ENCODE measurements around the gene MTCH1. TPM values are rescaled to one million over a fixed set of nuclear protein-coding genes. Genes with fewer than 3 reads are reported as not detected.
A peak's percentile ranks its signal among the peaks of the same experiment; 100 is the strongest.

MTCH1 gene
- total RNA-seq, 1 donor from 2014 or later, result 144 TPM

DNA sequence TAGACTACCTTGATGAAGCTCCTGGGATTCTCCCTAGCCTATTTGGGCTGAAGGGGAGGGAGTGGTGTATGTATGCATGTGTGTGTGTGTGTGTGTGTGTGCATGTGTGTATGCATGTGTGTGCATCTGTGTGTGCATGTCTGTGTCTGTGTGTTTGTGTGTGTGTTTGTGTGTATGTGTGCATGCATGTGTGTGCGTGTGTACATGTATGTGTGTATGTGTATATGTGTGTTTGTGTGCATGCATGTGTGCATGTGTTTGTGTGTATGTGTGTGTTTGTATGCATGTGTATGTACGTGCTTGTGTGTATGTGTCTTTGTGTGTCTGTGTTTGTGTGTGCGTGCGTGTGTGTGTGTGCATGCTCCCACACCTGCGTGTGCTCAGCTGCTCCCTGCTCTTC is 34.8 kb upstream of the MTCH1 start:
- H3K27me3 ChIP-seq, result no peaks in the 10 kb centered on the region
- H3K4me1 Mint-ChIP-seq, result peaks cover 40% of the 10 kb centered on the region
- no peak overlapping the region for H3K4me3 Mint-ChIP-seq
- TF ChIP-seq EZH2 (IDR thresholded peaks at IDR 0.05) (no peak), EZH2phosphoT487 (IDR thresholded peaks at IDR 0.05) (no peak)
- TF ChIP-seq, protein P1, sequence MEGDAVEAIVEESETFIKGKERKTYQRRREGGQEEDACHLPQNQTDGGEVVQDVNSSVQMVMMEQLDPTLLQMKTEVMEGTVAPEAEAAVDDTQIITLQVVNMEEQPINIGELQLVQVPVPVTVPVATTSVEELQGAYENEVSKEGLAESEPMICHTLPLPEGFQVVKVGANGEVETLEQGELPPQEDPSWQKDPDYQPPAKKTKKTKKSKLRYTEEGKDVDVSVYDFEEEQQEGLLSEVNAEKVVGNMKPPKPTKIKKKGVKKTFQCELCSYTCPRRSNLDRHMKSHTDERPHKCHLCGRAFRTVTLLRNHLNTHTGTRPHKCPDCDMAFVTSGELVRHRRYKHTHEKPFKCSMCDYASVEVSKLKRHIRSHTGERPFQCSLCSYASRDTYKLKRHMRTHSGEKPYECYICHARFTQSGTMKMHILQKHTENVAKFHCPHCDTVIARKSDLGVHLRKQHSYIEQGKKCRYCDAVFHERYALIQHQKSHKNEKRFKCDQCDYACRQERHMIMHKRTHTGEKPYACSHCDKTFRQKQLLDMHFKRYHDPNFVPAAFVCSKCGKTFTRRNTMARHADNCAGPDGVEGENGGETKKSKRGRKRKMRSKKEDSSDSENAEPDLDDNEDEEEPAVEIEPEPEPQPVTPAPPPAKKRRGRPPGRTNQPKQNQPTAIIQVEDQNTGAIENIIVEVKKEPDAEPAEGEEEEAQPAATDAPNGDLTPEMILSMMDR (IDR thresholded peaks at IDR 0.05), result no peak
- no peak overlapping the region for H3K4me3 ChIP-seq
- H3K9me3 Mint-ChIP-seq, result no peaks in the 10 kb centered on the region
- H3K79me2 ChIP-seq (ENCODE audit: low read depth), result no peaks in the 10 kb centered on the region
- DNase-seq (ENCODE audit: low spot score), result no peak
- no peak overlapping the region for H3K4me2 ChIP-seq
- H3K9me3 ChIP-seq (ENCODE audit: low read depth), result no peaks in the 10 kb centered on the region
- no peak overlapping the region for H2AFZ ChIP-seq (replicated peaks)
- H3K36me3 Mint-ChIP-seq, result no peaks in the 10 kb centered on the region
- H3K4me1 ChIP-seq, result peaks cover 7% of the 10 kb centered on the region
- H3F3A ChIP-seq (ENCODE audit: low read depth), result peaks cover 8% of the 10 kb centered on the region
- no peak overlapping the region for H3K9ac ChIP-seq
- H3K27ac ChIP-seq, result no peak overlapping the region
- H3K36me3 ChIP-seq, result no peaks in the 10 kb centered on the region
- peaks cover 9% of the 10 kb centered on the region for H3K27me3 Mint-ChIP-seq (ENCODE audit: insufficient read depth, low read depth)
- H4K20me1 ChIP-seq (ENCODE audit: low read depth), result no peaks in the 10 kb centered on the region
- H3K27ac Mint-ChIP-seq, result no peak overlapping the region

DNA sequence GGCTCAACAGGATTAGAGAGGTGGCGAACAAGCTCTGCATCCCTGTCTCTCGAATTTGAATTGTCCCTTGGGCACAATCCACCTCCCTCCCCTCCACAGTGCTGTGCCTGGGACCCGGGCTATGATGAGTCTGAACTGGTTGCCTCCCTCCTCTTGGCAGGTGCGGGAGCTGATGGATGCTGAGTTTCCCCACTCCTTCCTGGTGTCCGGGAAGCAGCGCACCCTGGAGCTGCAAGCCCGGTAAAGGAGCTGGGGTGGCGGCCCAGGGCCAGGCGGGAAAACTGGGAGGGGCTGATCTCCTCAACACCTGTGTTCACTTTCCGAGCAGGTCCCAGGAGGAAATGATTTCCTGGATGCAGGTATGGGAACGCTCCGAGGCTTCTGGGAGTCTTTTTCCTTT is 34.4 kb upstream of the MTCH1 start:
- Histone ChIP-seq H3K4me3 (no peak overlapping the region), H3K79me2 (ENCODE audit: low read depth) (no peaks in the 10 kb centered on the region), H3K4me2 (no peak overlapping the region), H3K27ac (no peak overlapping the region), H3F3A (ENCODE audit: low read depth) (peaks cover 8% of the 10 kb centered on the region), H3K9me3 (ENCODE audit: low read depth) (no peaks in the 10 kb centered on the region), H2AFZ (replicated peaks) (peak overlapping the region; percentile 18), H3K27me3 (no peaks in the 10 kb centered on the region), H3K9ac (no peak overlapping the region), H3K4me1 (peaks cover 7% of the 10 kb centered on the region), H4K20me1 (ENCODE audit: low read depth) (no peaks in the 10 kb centered on the region), H3K36me3 (no peaks in the 10 kb centered on the region)
- TF ChIP-seq EZH2 (IDR thresholded peaks at IDR 0.05) (no peak), EZH2phosphoT487 (IDR thresholded peaks at IDR 0.05) (no peak)
- TF ChIP-seq, protein P1 (IDR thresholded peaks at IDR 0.05), result no peak
- peak overlapping the region; percentile 46 for H3K27ac Mint-ChIP-seq
- DNase-seq (ENCODE audit: low spot score), result no peak
- no peak overlapping the region for H3K4me3 Mint-ChIP-seq
- no peaks in the 10 kb centered on the region for H3K9me3 Mint-ChIP-seq
- H3K27me3 Mint-ChIP-seq (ENCODE audit: insufficient read depth, low read depth), result peaks cover 9% of the 10 kb centered on the region
- H3K36me3 Mint-ChIP-seq, result no peaks in the 10 kb centered on the region
- peaks cover 38% of the 10 kb centered on the region for H3K4me1 Mint-ChIP-seq

DNA sequence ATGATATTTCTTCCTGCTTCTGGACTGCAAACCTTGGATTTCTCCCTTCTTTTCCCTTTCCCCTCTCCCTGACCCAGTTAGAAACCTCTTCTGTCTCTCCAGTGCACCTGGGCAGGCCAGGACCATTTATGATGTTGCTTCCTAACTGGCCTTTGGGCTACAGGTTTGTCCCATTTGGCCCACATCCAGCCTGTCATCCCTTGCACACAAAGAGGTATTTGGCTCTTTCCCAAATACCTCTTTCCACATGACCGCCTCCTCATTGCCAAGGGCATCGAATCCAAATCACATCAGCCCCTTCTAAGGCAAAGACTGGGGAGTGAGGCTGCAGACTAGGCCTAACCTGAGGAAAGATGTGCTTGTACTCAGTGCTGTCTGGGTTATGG is 33.1 kb upstream of the MTCH1 start:
- no peaks in the 10 kb centered on the region for H3K9me3 Mint-ChIP-seq
- Histone ChIP-seq H4K20me1 (ENCODE audit: low read depth) (no peaks in the 10 kb centered on the region), H3K36me3 (no peaks in the 10 kb centered on the region), H3K79me2 (ENCODE audit: low read depth) (no peaks in the 10 kb centered on the region), H3K9ac (no peak overlapping the region), H3K4me3 (no peak overlapping the region), H3K9me3 (ENCODE audit: low read depth) (no peaks in the 10 kb centered on the region), H3K4me2 (no peak overlapping the region), H3K27me3 (no peaks in the 10 kb centered on the region), H3K4me1 (peaks cover 7% of the 10 kb centered on the region), H2AFZ (replicated peaks) (no peak overlapping the region), H3K27ac (no peak overlapping the region), H3F3A (ENCODE audit: low read depth) (peaks cover 8% of the 10 kb centered on the region)
- H3K27me3 Mint-ChIP-seq (ENCODE audit: insufficient read depth, low read depth), result peaks cover 9% of the 10 kb centered on the region
- no peak overlapping the region for H3K4me3 Mint-ChIP-seq
- peaks cover 38% of the 10 kb centered on the region for H3K4me1 Mint-ChIP-seq
- DNase-seq (ENCODE audit: low spot score), result no peak
- H3K36me3 Mint-ChIP-seq, result no peaks in the 10 kb centered on the region
- H3K27ac Mint-ChIP-seq, result peak overlapping the region; percentile 57
- TF ChIP-seq EZH2 (IDR thresholded peaks at IDR 0.05) (no peak), EZH2phosphoT487 (IDR thresholded peaks at IDR 0.05) (no peak)
- TF ChIP-seq, protein P1 (IDR thresholded peaks at IDR 0.05), result no peak
